Activated CD8-positive, alpha-beta memory T cell treated with anti-CD3 and anti-CD28 coated beads, Interleukin-2, amount 10 ng/mL, durations not matched to agents 7 days and 5 days (primary cell): ENCODE measurements around the gene PAIP2B. TPM values are rescaled to one million over a fixed set of nuclear protein-coding genes. Genes with fewer than 3 reads are reported as not detected.
"Not testable (repeated sequence)": the region's sequence is repeated elsewhere in the genome, so short reads cannot be mapped to it uniquely, and the experiment has no call there.

Source experiments
- ATAC-seq: fragments of 150-1000 bp; cut with Tn5 transposase; one replicate; pipeline ENCODE4 v1.10.0; 2021; ENCODE audit warnings: moderate library complexity
- CTCF ChIA-PET: fragments of 350-600 bp; sonication (Branson Sonifier 250); formaldehyde crosslinking; loops from one replicate; lab custom pipeline; 2021; ENCODE audit warnings: antibody characterized with exemption; lab: Charles Lee
- DNase-seq: peaks from one replicate; pipeline ENCODE4 v3.0.0-alpha.2; 2020
- H3K27ac Mint-ChIP-seq: one replicate; pipeline ENCODE4 v1.8.0; 2021; ENCODE audit warnings: mild to moderate bottlenecking, mixed read lengths
- H3K27me3 Mint-ChIP-seq: one replicate; pipeline ENCODE4 v1.8.0; 2021; ENCODE audit warnings: mixed read lengths
- H3K36me3 Mint-ChIP-seq: one replicate; pipeline ENCODE4 v1.8.0; 2021; ENCODE audit warnings: mild to moderate bottlenecking, mixed read lengths
- H3K4me1 Mint-ChIP-seq: one replicate; pipeline ENCODE4 v1.8.0; 2021; ENCODE audit warnings: mixed read lengths
- H3K4me3 Mint-ChIP-seq: one replicate; pipeline ENCODE4 v1.8.0; 2021; ENCODE audit warnings: mild to moderate bottlenecking, moderate library complexity, mixed read lengths
- H3K9me3 Mint-ChIP-seq: one replicate; pipeline ENCODE4 v1.8.0; 2022; ENCODE audit warnings: low read depth, mixed read lengths
- total RNA-seq, 2 experiments: library from RNA; stranded (reverse); gene quantifications; one replicate each; pipeline ENCODE4 v1.2.3, GENCODE V29; 2021

The PAIP2B gene
- total RNA-seq, 2 experiments from 2014 or later, result 1.1 to 1.5 TPM

- H3K27ac Mint-ChIP-seq, result no peak overlapping the region
- H3K4me1 Mint-ChIP-seq, result no peaks in the 10 kb centered on the region
- H3K36me3 Mint-ChIP-seq, result no peaks in the 10 kb centered on the region
- ATAC-seq, result no peak
- no peak for DNase-seq
- H3K9me3 Mint-ChIP-seq, result no peaks in the 10 kb centered on the region
- CTCF ChIA-PET, result no interaction called here
- no peak overlapping the region for H3K4me3 Mint-ChIP-seq
- H3K27me3 Mint-ChIP-seq, result peaks cover 5% of the 10 kb centered on the region
These were observed 19.3 kb downstream of the PAIP2B start for GRCh38 chr2:71207601-71208000.

- Mint-ChIP-seq H3K4me3 (no peak overlapping the region), H3K36me3 (no peaks in the 10 kb centered on the region), H3K4me1 (no peaks in the 10 kb centered on the region), H3K27ac (no peak overlapping the region), H3K9me3 (no peaks in the 10 kb centered on the region), H3K27me3 (peaks cover 5% of the 10 kb centered on the region)
- ATAC-seq, result no peak
- no peak for DNase-seq
- CTCF ChIA-PET, result interaction anchor here (1.1 kb wide), 1 partner anchor 903 kb away, joined by 3 read pairs; no protein-coding TSS in a partner anchor
These were observed 20.6 kb downstream of the PAIP2B start for GRCh38 chr2:71206271-71206670.

- CTCF ChIA-PET, result no interaction called here
- no peak overlapping the region for H3K4me3 Mint-ChIP-seq
- H3K4me1 Mint-ChIP-seq, result no peaks in the 10 kb centered on the region
- peaks cover 3% of the 10 kb centered on the region for H3K27me3 Mint-ChIP-seq
- DNase-seq (no peak), ATAC-seq (no peak)
- peaks cover 4% of the 10 kb centered on the region for H3K36me3 Mint-ChIP-seq
- H3K9me3 Mint-ChIP-seq, result peaks cover 5% of the 10 kb centered on the region
- H3K27ac Mint-ChIP-seq, result no peak overlapping the region
These were observed 35.3 kb downstream of the PAIP2B start for GRCh38 chr2:71191570-71191943.

GRCh38 chr2:71190656-71191569 is 36.0 kb downstream of the PAIP2B start:
- peaks cover under 1% of the 10 kb centered on the region for H3K9me3 Mint-ChIP-seq
- H3K27ac Mint-ChIP-seq, result no peak overlapping the region
- H3K4me1 Mint-ChIP-seq, result no peaks in the 10 kb centered on the region
- H3K4me3 Mint-ChIP-seq, result no peak overlapping the region
- peaks cover under 1% of the 10 kb centered on the region for H3K27me3 Mint-ChIP-seq
- CTCF ChIA-PET, result no interaction called here
- no peak for DNase-seq
- no peak for ATAC-seq
- H3K36me3 Mint-ChIP-seq, result peaks cover under 1% of the 10 kb centered on the region

GRCh38 chr2:71187589-71187988 is 39.3 kb downstream of the PAIP2B start:
- DNase-seq (no peak), ATAC-seq (no peak)
- H3K4me3 Mint-ChIP-seq, result no peak overlapping the region
- H3K4me1 Mint-ChIP-seq, result no peaks in the 10 kb centered on the region
- no peaks in the 10 kb centered on the region for H3K36me3 Mint-ChIP-seq
- CTCF ChIA-PET, result interaction anchor here (1.6 kb wide), 1 partner anchor 87 kb away, joined by 6 read pairs; no protein-coding TSS in a partner anchor
- no peaks in the 10 kb centered on the region for H3K27me3 Mint-ChIP-seq
- H3K27ac Mint-ChIP-seq, result no peak overlapping the region
- H3K9me3 Mint-ChIP-seq, result no peaks in the 10 kb centered on the region

- no peaks in the 10 kb centered on the region for H3K9me3 Mint-ChIP-seq
- no peaks in the 10 kb centered on the region for H3K36me3 Mint-ChIP-seq
- H3K27ac Mint-ChIP-seq, result no peak overlapping the region
- DNase-seq, result no peak
- no peak overlapping the region for H3K4me3 Mint-ChIP-seq
- H3K4me1 Mint-ChIP-seq, result no peaks in the 10 kb centered on the region
- no peak for ATAC-seq
- H3K27me3 Mint-ChIP-seq, result no peaks in the 10 kb centered on the region
- CTCF ChIA-PET, result interaction anchor here (1.6 kb wide), 1 partner anchor 86 kb away, joined by 6 read pairs; no protein-coding TSS in a partner anchor
These were observed 39.9 kb downstream of the PAIP2B start for GRCh38 chr2:71186973-71187372.

GRCh38 chr2:71183306-71184115 is 43.4 kb downstream of the PAIP2B start:
- DNase-seq, H3K27ac Mint-ChIP-seq: not testable (repeated sequence)

GRCh38 chr2:71181316-71181715 is 45.6 kb downstream of the PAIP2B start:
- Mint-ChIP-seq H3K36me3 (no peaks in the 10 kb centered on the region), H3K9me3 (no peaks in the 10 kb centered on the region), H3K4me3 (no peak overlapping the region), H3K27ac (no peak overlapping the region), H3K4me1 (no peaks in the 10 kb centered on the region), H3K27me3 (no peaks in the 10 kb centered on the region)
- DNase-seq (no peak), ATAC-seq (no peak)
- CTCF ChIA-PET, result no interaction called here

More at GRCh38 chr2:71183306-71184115, 43.4 kb downstream of the PAIP2B start:
- ATAC-seq, H3K4me3 Mint-ChIP-seq, CTCF ChIA-PET, H3K4me1 Mint-ChIP-seq, H3K27me3 Mint-ChIP-seq, H3K36me3 Mint-ChIP-seq, H3K9me3 Mint-ChIP-seq: not testable (repeated sequence)

- H3K4me3 Mint-ChIP-seq, CTCF ChIA-PET, H3K27ac Mint-ChIP-seq, DNase-seq, H3K36me3 Mint-ChIP-seq, H3K9me3 Mint-ChIP-seq, H3K4me1 Mint-ChIP-seq, ATAC-seq, H3K27me3 Mint-ChIP-seq: not testable (repeated sequence)
These were observed 48.1 kb downstream of the PAIP2B start for GRCh38 chr2:71178836-71179235.

GRCh38 chr2:71174207-71174606 is 52.7 kb downstream of the PAIP2B start:
- Mint-ChIP-seq H3K27ac (no peak overlapping the region), H3K27me3 (peaks cover 4% of the 10 kb centered on the region), H3K4me1 (peaks cover 6% of the 10 kb centered on the region), H3K4me3 (no peak overlapping the region), H3K36me3 (no peaks in the 10 kb centered on the region), H3K9me3 (no peaks in the 10 kb centered on the region)
- ATAC-seq, result no peak
- DNase-seq, result no peak
- CTCF ChIA-PET, result interaction anchor here (0.6 kb wide), 1 partner anchor 36 kb away, joined by 3 read pairs; no protein-coding TSS in a partner anchor

GRCh38 chr2:71173096-71173495 is 53.8 kb downstream of the PAIP2B start:
- ATAC-seq (no peak), DNase-seq (no peak)
- CTCF ChIA-PET, result no interaction called here
- H3K9me3 Mint-ChIP-seq, result no peaks in the 10 kb centered on the region
- no peak overlapping the region for H3K4me3 Mint-ChIP-seq
- no peaks in the 10 kb centered on the region for H3K36me3 Mint-ChIP-seq
- peaks cover 6% of the 10 kb centered on the region for H3K4me1 Mint-ChIP-seq
- H3K27me3 Mint-ChIP-seq, result peaks cover 4% of the 10 kb centered on the region
- H3K27ac Mint-ChIP-seq, result no peak overlapping the region

GRCh38 chr2:71166812-71167211 is 60.1 kb downstream of the PAIP2B start:
- CTCF ChIA-PET, result interaction anchor here (2.3 kb wide), 1 partner anchor 10 kb away, joined by 7 read pairs; no protein-coding TSS in a partner anchor
- H3K4me3 Mint-ChIP-seq, result no peak overlapping the region
- H3K36me3 Mint-ChIP-seq, result no peaks in the 10 kb centered on the region
- H3K27me3 Mint-ChIP-seq, result peaks cover 14% of the 10 kb centered on the region
- no peak for ATAC-seq
- no peak overlapping the region for H3K27ac Mint-ChIP-seq
- no peaks in the 10 kb centered on the region for H3K4me1 Mint-ChIP-seq
- DNase-seq, result no peak
- no peaks in the 10 kb centered on the region for H3K9me3 Mint-ChIP-seq

GRCh38 chr2:71157124-71157793 is 69.6 kb downstream of the PAIP2B start:
- peak; percentile 75 for ATAC-seq
- no peaks in the 10 kb centered on the region for H3K36me3 Mint-ChIP-seq
- peak overlapping the region; percentile 27 for H3K4me3 Mint-ChIP-seq
- H3K9me3 Mint-ChIP-seq, result no peaks in the 10 kb centered on the region
- H3K27ac Mint-ChIP-seq, result no peak overlapping the region
- H3K4me1 Mint-ChIP-seq, result peaks cover 4% of the 10 kb centered on the region
- peaks cover 2% of the 10 kb centered on the region for H3K27me3 Mint-ChIP-seq
- peak; percentile 65 for DNase-seq
- CTCF ChIA-PET, result interaction anchor here (0.7 to 2.3 kb wide), 9 partner anchors 8 to 353 kb away, joined by 3 to 12 read pairs (median 3); partner anchors contain the start of gene MPHOSPH10
